ENCODE results near the gene TAAR9.

The TAAR9 gene, protein sequence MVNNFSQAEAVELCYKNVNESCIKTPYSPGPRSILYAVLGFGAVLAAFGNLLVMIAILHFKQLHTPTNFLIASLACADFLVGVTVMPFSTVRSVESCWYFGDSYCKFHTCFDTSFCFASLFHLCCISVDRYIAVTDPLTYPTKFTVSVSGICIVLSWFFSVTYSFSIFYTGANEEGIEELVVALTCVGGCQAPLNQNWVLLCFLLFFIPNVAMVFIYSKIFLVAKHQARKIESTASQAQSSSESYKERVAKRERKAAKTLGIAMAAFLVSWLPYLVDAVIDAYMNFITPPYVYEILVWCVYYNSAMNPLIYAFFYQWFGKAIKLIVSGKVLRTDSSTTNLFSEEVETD

GRCh38 chr6:132537977-132538376 is at the start of gene TAAR9:
Gene TAAR9, plus strand, starts transcription at chr6:132538277. Its CDS starts 13 bp downstream, at chr6:132538290.
- no peak for DNase-seq

GRCh38 chr6:132489376-132489775 is 48.7 kb upstream of the TAAR9 start:
- no peak for DNase-seq

DNA sequence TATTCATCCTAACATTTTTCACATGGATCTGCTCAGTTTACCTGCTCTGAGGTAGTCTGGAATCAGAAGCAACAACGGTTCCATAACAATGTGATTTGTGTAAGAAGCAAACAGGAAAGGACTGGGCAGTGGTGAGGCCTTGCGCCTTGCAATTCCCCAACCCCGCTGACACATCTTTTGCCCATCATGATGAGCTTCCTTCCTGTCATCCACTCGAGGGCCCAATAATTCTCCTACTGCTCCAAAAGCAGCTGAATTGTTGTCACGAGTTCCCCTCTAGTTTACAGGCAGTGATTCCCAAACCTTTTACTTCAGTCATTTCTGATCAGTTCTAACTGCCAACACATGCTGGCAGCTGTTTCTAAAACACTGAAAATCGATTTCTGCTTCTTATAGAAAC is 48.1 kb upstream of the TAAR9 start:
- no peak for DNase-seq

DNA sequence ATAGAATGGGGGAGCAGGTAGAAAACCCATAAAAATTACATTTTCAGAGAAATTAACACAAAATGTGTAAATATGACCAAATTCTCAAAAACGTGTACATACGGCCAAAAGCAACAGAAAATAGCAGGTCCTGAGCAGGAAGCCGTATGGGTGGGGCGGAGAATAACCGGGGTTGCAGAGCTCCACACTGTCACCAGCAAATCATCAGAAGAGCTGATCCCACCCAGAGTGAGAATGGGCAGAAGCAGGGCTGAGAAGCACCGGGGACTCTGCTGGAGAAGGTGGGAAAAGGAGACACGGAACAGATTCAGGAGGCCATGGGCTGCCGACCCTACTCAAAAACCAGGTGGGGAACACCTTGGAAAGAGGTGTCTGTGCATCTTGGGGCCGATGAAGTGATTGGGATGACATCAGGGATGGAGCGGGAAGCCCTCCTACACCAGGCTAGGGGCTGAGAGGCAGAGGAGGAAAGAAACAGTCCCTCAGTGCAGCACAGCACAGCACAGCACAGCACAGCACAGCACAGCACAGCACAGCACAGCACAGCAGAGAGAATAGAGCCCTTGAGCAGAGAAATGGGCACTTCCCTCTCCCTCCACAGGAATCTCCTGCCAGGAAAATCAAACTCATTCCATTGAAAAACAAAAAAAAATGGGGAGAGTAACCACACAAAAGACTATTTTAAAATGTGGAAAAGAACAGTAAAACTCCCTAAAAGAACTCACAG is 47.4 kb upstream of the TAAR9 start:
- DNase-seq, result no peak

- DNase-seq, result no peak
These were observed 46.8 kb upstream of the TAAR9 start for GRCh38 chr6:132491303-132491702.

DNA sequence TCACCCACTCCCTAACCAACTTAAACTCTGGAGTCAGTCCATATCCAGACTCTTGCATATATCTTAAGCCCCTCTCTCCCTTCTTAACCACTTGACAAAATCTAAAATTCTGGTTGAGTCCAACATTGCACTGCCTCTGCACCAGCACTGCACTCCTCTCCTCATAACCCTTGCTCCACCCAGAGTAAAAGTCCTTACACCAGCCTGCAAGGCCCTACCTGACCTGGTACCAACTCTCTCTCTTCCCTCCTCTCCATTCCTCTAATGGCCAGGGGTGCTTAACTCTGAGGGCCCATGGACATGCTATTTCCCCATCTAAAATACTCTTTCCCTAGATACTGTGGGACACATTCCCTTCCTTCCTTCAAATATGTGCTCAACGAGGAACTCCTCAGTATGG is 46.2 kb upstream of the TAAR9 start:
- no peak for DNase-seq

DNA sequence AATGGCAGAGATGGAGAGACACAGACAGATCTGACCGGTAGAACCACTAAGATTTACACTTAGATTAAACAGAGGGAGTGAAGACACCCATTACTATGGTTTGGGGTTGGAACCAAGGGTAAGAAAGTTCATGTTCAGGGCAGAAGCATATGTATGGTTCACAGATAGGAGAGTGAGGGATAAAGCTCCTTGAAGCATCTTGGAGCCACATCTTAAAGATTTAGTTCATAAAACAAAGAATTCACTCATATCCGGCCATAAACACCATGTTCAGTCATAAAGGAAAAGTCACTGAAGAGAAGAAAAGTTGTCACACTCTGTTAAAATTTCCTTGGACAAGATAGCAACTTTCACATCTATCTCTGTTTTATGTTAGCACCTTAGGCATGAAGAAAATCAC is 43.1 kb upstream of the TAAR9 start:
- DNase-seq, result no peak

- DNase-seq, result no peak
These were observed 42.4 kb upstream of the TAAR9 start for GRCh38 chr6:132495604-132496079.

DNA sequence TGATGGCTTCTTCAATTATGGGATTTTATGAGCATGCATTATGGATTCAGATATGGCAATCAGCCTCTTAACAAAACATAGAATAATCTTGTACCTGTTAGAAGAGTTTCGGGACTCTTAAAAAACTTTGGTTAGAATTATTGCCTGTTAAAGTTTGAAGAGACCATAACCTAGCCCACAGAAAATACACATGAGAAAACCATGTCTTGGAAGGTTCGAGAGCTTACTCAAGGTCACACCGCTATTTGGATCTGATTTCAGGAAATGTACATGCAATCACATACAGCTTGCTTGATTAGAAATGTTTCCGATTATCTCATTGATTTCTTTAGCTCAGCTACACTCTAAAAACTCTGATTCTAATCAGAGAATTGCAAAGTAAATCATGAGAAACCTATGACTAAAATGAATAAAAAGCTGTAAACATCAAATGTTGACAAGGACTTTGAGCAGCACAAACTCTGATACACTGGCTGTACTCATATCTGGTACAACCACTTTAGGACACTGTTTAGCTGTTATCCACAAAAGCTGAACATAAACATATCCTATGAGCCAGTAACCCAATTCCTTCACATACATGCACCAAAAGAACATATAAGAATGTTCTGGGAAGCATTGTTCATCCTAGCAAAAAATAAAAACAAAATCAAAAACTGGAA is 41.4 kb upstream of the TAAR9 start:
- no peak for DNase-seq

DNA sequence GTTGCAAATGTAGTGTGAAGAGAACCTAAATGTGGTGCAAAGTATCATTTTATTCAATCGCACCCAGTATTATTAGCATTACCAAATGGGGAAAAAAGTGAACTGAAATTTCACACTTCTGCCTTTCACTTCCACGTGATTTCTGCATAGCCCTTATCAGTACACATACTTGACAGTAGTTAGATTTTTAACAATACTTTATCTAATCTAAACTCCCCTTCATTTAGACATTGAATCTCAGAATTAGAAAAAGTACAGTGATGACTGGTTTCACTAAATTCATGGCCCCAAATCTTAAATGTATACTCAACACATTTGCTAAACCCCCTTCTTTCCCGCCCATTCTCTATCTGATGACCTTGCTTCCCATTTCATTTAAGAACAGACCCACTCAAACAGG is 39.4 kb upstream of the TAAR9 start:
- no peak for DNase-seq

DNA sequence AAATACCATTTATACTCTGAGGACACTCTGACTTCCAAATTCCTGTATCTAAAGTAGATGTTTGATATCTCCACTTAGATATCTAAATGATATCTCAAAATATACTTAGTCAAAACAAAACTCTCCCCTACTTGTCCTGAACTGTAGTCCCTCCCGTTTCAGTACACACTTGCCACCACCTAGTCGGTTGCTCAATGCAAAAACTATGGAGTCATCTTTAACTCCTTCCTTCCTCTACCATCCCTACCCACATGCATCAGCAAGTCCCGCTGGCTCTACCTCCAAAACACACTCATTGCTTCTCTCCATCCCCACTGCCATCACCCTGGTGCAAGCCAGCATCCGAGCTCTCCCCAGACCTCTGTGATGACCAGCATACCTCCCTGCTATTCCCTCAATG is 38.3 kb upstream of the TAAR9 start:
- DNase-seq, result no peak

DNA sequence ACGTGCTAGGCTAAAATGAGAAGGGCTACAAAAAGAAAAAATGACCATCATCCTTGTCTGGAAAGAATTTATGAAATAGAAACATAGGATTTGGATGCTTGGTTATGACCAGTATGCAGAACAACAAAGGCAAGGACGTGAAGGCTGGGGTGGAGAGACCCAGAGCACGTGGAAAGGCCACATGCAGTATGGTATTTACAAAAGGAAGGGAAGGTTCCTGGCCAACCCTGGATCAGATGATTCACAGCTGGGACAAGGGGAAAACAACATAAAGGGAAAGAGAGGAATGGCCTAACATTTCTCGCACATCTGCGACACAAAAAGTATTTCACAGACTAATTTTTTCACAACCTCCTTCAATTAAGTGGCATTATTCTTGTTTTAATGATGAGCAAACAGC is 33.3 kb upstream of the TAAR9 start:
- DNase-seq, result no peak

DNA sequence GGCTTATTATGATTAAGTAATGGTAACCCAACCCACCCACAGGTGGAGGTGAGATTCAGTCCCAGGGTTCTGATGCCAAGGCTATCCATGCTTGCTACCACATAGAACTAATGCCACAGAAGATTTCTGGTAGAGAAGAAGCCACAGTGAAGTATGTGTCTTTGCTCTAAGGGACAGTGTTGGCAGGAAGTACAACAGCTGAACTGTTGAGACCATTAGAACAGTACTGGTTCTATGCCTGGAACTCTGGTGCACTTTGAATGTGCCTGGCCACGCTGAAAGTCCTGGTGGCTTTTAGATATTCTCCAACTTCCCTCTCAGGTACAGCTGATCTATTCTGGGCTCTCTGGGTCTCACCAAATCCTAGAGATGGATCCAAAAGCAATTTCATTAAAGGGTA is 32.9 kb upstream of the TAAR9 start:
- DNase-seq, result no peak

DNA sequence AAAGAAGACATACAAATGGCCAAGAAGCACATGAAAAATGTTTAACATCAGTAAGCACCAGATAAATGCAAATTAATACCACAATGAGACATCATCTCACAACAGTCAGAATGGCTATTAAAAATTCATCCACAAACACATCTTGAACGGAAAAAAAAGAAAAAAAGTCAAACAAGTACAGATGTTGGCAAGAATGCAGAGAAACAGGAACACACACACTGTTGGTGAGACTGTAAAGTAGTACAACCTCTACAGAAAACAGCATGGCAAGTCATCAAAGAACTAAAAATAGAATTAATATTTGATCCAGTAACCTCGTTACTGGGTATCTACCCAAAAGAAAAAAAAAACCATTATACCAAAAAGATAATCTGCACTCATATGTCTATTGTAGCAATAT is 31.6 kb upstream of the TAAR9 start:
- no peak for DNase-seq

DNA sequence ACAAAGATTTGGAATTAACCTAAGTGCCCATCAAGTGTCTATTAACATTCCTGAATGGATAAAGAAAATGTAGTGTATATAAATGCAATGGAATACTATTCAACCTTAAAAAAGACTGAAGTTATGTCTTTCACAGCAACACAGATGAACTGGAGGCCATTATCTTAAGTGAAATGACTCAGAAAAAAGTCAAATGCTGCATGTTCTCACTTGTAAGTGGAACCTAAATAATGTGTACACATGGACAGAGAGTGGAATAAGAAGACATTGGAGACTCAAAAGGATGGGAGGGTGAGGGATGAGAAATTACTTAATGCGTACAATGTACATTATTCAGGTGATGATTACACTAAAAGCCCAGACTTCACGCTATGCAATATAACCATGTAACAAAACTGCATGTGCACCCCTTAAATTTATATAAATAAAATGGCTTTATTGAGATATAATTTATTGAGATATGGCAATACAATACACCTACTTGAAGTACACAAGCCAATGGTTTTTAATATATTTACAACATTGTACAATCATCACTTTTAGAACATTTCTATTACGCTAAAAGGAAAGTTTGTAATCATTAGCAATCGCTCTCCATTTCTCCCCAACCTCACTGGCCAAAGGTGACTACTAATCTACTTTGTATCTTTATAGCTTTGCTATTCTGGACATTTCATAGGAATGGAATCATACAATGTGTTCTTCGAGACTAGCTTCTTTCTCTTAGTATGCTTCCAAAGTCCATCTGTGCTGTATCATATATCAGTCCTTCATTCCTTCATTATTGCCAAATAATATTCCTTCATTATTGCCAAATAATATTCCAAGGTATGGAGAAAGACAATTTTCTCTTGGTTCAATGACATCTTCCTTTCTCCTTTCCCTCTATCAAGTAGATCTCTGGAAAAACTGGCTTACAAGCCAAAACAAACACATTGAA is 30.9 kb upstream of the TAAR9 start:
- no peak for DNase-seq

DNA sequence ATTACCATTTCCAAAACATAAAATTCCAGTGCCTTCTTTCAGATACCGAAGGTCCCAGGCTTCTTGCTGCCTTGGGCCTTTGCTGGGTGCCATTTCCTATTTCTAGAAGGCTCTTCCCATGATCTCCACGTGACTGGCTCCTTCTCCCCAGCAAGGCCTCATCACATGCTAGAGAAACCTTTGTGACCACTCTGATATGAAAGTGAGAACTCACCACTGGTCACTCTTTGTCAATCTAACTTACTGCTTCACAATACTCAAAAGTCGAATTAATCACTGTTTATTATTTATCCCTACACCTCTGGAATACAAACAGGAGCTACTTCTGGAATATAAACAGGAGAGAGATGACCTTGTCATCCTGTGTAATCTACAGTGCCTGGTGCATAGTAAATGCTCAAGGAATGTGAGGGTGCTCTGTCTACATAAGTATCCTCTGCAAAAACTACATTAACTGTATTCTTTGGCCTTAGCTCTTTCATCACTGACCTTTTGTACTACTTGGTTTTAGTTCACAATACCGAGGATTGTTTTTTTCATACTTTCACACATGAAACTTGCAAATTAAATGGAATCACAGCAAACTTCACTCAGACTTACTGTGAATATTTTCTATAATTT is 26.8 kb upstream of the TAAR9 start:
- no peak for DNase-seq

DNA sequence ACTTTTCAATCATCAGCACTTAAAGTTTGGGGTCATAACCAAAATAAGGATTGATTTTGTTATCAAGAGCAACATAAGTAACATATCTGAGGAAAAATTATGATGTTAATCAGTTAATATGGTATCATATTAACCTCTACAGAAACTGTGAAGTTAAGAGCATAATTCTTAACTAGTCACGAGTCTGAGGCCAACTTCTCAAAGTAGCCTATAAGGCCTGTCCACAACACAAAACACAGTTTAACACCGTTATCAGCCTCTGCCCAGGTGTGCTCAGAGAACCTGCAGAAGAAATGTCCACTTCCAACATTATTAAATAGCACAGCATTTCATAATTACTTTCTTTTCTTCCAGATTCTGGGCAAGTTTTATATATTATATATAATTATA is 26.3 kb upstream of the TAAR9 start:
- DNase-seq, result no peak

DNA sequence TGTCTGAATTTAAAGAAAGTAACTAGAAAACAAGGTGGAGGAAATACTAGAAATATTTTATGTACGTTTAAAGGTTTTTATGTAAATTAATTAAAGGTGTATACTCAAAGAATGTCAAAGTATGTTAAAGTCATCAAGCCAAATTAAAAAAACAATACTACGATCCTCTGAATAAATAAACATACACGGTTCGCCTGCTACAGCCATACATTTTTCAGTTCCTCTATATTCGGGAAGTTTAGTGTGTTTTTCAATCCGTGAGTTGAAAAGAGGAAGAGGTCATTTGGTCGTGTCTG is 25.8 kb upstream of the TAAR9 start:
- no peak for DNase-seq

- DNase-seq, result no peak
These were observed 25.1 kb upstream of the TAAR9 start, which contains the start of gene STX7 for GRCh38 chr6:132512638-132513632. Gene STX7, minus strand, starts transcription at chr6:132513116. Its CDS starts 9,586 bp downstream, at chr6:132503530.

GRCh38 chr6:132513831-132514545 is 24.1 kb upstream of the TAAR9 start:
- DNase-seq, result no peak
